ENCODE results near the gene USP25.

USP25 gene

DNA sequence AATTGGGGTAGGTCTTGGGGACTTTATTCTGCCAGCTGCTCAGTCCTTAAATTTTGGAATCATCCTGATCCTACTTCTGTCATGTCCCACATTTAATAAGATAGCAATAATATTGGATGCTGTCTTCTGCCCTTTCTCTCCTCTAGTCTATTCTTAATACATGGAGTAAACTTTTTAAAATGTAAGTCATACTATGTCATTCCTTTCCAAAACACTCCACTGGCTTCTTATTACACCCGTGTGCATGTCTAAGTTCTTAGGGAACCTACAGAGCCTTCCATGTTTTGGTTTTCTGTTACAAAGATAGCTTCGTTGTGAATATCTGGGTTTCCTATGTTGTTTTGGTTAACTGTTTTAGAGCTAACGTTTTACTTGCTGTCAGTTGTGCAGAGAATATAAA lies 35.1 kb downstream of the USP25 start:
- DNase-seq (ENCODE audit: low read depth in 2 of 2) = no peak

DNA sequence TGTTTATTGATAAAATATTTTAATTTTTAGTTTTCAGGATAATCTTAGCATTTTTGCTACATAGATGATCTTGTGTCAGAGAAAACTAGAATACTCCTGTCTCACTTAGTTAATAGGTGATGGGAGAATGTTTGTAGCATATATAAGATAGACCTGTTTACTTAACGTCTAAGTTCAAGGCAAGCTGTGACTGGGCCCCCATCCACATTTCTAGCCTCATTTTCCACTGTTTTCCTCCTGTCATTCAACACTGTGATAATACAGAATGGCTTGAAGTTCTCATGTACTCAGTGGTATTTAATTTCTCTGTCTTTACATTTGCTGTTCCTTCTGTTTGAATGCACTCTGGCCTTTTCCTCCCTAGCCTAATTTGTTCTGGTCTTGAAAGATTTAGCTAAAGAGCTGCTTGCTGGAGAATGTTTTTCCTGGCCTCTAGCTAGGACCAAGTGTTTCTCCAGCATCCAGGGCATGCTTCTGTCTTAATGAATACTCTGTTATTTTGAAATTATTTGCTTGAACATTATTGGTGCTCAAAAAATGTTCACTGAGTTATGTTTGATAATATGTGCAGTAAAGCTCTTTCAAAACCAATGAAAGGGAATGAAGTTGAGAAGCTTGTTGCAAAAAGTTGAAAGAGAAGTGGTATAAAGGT lies 37.3 kb downstream of the USP25 start:
- no peak for DNase-seq (ENCODE audit: low read depth in 2 of 2)

DNA sequence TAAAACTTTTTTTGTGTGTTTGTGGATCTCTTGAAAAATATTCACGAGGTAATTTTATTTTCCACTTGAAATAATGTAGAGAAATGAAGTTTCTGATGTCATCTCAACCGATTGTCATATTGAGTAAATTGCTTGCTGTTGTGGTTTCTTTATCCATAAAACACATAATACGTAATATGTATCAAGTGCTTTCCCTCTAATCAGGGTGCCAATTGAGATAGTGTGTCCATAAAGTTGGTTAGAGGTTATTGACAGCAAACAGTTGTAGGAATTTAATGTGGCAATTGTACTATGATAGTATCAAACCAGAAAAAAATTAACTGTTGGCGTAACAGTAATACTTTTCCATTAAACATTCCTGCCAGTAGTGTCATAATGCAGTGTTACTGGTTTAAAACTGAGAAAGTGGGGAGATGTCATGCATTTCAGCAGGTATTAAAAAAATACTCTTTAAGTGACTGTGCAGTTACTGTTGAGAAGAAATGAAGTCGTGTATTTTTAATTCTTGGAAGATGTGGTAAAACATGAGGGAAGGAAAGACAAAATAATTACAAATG lies 38.3 kb downstream of the USP25 start:
- no peak for DNase-seq (ENCODE audit: low read depth in 2 of 2)

DNA sequence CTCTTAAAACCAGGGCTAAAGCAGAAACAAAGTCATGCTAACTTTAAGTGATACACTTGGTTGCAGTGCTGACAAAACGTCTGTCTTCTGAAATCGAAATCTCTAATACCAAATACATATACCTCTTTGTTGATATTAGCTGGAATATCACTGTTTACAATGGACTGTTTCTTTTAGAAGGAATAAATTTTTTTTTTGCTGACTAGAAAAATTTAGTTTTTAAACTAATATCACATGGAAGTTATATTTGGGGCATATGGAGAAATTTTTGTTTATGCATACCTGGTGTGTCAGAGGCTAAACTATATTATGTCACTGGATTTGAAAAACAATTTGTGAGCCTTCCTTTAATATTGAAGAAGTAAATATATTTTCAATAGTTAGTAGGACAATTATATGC lies 39.1 kb downstream of the USP25 start:
- no peak for DNase-seq (ENCODE audit: low read depth in 2 of 2)

DNA sequence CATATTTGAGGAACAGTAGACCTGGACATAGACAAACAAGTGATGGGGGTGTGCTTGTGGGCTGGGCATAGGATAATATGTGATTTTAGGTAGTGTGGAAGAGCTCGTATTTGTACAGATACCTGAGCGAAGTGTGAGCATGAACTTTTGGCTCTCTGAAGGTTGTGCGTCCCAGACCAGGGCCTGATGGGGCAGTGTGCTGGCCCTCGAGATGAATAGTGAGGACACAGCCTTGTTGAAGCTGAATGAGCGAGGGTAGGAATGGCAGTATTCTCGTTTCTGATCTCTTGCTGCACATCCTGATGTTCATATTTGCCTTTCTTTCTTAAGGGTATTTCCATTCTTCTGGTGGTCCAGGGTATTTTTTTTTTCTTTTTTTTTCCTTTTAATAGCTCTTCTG lies 41.5 kb downstream of the USP25 start:
- DNase-seq (ENCODE audit: low read depth in 2 of 2) = no peak

DNA sequence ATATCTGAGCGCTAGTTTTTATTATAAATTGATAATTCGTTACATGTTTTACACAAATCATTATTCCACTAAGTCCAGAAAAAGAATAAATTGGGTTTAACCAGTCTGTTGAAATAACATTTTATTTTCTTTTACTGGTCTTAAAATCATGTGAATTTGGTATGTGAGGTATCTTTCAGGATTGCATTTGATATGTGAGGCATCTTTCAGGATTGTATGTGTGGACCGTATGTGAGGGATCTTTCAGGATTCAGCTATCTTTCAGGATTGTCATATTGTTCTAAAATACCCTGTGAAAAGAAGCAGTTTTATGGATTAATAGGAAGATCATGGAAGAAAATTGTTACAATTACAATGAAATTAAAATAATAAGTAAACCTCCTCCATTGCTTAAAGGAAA lies 42.9 kb downstream of the USP25 start:
- no peak for DNase-seq (ENCODE audit: low read depth in 2 of 2)

DNA sequence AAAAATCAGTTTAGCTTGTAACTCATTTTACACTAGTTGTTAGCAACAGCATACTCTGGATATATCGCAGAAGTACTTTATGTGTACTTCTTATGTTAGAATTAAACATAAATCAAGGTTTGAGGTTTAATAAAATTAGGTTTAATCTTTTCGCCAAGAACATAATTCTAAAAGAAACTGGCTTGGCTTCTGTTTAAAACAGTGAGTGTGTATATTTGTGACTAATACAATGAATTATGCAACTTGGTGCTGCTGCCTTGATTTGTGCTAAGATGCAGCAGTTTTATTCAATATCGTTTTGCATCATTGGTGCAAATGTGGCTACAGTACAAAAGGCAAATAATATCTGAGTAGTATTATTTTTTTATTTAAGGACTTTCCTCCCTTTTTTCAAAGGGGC lies 44.8 kb downstream of the USP25 start:
- DNase-seq (ENCODE audit: low read depth in 2 of 2) = peak; percentile 44 to 47

DNA sequence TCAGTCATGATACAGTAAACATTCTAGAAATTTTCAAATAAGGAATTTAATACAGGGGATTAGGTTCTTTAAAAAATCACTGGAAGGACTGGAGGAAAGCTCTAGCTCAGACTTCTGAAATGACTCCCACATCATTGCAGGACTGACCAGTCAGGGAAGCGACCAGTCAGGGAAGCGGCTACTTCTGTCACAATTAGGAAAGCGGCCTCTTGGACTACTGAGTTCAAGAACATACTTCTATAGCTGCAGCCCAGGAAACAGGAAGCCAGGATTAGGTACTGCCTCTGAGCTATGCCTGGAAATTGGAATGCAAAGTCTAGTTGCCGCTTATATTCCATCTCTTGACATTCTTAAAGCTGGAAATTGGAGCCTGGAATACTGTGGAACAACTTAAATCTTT lies 45.5 kb downstream of the USP25 start:
- no peak for DNase-seq (ENCODE audit: low read depth in 2 of 2)

DNA sequence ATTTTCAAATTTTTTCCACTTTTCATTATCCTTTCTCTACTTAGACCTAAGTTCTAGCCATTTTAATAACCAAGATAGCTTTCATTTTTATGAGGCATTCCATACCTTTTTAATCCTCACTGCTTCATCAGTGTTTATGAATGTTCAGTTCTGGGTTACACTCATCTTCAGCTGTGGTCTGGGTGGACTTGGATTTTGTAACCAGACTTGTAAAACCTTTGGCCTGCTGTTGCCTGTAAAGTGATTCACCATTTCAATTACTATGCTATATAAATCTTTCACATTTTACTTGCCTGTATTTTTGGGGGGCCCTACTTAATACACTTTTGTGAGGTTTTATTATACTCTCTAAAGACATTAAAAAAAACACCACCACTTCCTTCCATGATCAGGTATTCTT lies 46.2 kb downstream of the USP25 start:
- DNase-seq (ENCODE audit: low read depth in 2 of 2) = peak; percentile 55 to 62

DNA sequence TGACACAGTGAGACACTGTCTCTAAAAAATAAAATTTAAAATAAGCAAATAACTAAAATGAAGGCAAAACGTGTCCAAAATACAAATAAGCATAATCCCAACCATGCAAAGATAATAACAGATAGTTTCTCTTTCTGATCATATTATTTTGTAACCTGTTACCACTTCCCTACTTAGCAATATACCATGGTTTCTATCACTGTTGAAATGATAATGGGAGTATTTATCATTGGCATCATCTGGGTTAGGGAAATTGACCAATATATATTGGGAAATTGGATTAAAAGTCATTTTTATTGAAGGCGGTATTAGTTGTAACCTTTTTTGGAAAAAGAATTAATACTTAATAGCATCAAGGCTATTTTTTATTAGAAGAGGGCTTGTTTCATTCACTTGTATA lies 47.0 kb downstream of the USP25 start:
- DNase-seq (ENCODE audit: low read depth in 2 of 2) = no peak

DNA sequence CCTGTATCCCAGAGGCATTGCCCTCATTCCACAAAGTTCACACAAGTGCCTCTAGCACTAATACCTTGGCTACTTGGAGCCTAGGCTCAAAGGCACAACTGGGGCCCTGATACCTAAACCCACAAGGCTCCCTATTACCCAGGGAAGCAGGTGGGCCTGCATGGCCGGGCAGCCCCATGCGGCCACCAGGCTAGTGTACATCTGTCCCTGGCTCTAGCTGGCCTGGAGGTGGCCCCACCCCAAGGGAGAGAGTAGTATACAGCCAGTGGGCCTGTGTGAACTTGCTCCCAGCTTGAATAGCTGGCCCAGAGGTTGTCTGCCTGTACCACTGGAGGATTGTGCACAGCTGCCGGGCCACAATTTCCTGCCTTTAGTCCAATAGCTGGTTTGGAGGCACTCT lies 52.2 kb downstream of the USP25 start:
- no peak for DNase-seq (ENCODE audit: low read depth in 2 of 2)

DNA sequence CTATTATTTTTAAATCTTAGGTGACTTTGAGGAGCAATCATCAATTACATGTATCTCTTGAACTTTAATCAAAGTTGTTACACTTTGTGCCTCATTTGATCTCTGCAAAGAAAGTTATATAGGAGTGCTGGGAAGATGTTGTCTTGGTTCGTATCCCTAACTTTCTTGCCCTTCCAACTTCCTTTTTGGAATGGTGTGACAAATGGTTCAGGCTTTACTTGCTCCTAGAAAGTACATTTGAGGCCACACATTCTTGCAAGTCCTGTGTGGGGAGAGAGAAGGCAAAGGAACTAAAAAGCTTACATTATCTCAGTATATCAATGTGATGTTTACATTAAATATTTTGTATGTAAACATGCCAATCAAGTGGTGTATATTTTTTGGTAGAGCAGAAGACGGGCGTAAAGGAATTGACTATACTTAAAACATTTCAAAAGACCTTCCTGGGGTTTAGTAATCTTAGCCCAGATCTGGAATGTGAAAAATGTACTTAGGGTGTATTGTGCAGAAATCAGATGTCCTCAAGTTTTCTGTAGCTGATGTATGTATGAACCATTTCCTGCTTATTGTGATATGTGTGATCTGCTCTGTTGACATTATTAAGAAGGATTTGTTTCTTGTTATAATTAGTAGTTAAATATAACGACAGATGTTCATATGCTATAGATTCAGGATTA lies 59.2 kb downstream of the USP25 start:
- peak; percentile 33 to 43 for DNase-seq (ENCODE audit: low read depth in 2 of 2)

DNA sequence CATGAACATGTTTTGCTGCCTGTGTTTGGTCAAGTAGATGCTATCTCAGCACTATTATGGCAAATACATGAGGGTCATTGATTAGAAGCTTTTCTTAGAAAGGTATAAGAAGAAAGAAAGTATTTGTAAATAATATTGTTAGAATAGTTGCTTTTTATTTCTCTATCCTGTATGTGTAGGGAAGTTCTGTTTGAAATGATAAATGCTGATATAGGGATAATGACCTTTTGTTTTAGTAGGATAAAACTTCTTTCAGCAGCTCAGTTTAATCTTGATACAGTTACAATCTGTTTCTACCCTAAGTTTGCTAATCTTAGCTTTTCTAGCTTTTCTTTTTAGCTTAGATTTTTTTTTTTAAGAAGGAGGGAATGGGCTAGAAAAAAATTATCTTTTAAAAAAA lies 63.3 kb downstream of the USP25 start:
- DNase-seq (ENCODE audit: low read depth in 2 of 2) = no peak

DNA sequence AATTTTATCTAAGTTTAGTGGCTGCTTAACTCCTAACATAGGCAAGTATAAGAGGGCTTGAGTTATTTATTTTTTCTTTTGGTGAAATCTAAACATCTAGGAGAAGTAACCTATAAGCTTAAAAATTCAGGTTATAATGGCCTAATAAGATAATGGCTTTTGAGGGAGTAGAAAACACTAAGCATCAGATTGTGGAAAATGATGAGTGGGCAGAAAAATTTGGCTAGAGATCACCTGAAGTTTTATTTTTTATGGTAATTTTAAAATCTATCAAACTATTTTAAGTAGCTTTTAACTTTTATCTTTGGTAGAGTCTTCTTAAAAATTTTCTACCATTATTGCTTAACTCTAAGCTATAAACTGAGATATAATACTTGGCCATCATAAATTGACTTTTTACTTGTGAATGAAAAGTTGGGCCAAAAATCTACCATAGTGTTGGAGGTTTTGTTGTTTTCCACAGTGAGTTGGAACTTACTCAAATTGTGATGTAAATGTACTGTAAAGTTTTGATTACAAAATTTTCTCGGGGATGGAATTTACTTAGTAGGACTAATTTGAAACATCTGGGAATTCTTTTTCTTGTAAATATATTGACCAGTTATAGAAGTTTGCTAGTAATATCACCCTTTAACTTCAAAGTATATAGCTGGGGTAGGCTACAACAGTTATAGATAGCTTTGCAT lies 63.9 kb downstream of the USP25 start:
- DNase-seq (ENCODE audit: low read depth in 2 of 2) = peak; percentile 33 to 35

DNA sequence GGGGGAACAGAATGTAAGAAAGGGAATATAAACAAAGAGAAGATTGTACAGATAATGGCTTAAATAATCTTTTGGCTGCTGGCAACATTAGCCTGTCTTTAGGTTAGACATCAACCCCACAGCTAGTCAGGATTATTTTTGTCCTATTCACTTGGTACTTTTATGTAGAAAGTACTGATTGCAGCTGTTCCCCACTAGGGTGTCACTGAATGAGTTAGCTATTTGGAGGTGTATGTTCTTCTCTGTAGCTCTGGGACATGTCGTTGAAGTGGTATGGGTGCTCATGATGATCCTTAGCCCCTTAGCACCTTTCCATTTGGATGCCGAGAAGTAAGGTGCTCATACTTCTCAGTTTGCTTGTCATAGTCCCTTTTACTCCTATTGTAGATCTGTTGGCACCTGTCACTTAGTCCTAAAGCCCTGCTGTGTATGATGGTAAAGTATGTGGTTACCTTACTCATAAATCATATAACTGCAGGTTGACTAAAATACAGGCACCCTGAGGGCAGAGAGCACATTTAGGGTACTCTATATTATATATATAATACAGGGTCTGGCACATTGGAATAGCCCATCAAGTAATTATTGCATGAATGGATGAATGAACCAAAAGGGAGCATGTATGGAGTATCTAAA lies 64.6 kb downstream of the USP25 start:
- no peak for DNase-seq (ENCODE audit: low read depth in 2 of 2)

DNA sequence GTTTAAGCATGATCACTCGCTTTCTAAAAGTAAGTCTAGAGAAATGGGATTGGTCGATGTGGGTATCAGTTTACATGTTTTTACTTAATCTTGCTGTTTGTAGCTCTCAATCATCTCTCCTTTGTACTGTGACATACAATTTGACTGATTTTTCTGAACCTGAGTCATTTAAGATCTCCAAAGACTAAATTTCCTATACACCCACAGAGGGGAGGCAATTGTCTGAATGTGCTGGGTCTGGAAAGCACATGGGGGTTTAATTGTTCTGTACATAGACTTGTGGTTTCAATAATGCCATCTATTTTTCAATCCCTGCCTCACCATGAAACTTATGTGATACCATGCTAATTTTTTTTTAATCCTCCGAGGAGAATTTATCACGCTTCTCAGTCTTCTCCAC lies 65.8 kb downstream of the USP25 start:
- no peak for DNase-seq (ENCODE audit: low read depth in 2 of 2)

DNA sequence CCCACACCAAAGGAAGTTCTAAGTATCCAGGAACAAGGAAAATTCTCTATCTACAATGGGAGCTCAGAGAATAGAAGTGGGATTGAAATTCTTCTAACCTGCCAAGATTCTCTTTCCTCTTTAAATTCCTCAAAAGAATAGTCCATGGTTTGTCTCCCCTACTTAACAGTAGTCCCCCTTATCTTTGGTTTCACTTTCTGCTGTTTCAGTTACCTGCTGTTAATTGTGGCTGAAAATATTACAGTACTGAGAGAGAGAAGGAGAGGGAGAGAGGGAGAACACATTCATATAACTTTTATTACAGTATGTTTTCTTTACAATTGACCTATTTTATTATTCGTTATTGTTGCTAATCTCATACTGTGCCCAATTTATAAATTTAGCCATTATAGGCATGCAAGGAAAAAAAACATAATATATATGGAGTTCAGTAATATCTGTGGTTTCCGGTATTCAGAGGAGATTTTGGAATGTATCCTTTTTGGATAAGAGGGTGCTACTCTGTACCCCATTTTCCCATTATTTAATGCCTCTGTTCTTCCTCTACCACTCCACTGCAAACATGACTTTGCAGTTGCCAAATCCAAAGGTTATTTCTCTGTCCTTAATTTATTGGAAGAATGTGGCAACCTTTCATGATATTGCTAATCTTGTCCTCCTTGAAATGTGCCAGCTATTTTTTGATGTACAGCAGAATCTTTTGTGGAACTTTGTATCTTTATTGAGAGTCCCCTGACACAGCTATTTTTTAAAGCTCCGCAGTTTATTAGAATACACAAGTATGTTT lies 68.0 kb downstream of the USP25 start:
- no peak for DNase-seq (ENCODE audit: low read depth in 2 of 2)

DNA sequence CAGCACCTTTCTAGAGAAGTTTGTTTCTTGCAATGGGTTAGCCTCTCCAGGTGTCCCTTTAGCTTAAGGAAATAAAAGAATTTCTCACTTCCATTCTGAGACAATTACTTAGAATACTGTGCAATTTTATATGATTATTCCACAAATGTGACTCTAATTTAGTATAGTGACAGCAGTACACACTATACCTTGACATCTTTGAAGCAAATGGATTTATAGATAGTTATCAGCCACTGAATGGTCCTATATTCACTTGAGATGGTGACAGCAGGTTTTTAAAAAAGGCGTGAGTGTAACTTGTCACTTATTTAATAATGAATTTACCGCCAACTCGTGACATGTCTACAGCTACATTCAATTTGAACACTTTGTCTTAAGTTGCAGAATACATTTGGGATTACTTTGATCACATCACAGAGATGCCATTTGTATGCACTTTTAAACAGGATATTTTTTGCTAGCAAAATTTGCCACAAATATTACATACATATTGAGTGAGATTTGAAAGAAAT lies 71.6 kb downstream of the USP25 start:
- no peak for DNase-seq (ENCODE audit: low read depth in 2 of 2)

DNA sequence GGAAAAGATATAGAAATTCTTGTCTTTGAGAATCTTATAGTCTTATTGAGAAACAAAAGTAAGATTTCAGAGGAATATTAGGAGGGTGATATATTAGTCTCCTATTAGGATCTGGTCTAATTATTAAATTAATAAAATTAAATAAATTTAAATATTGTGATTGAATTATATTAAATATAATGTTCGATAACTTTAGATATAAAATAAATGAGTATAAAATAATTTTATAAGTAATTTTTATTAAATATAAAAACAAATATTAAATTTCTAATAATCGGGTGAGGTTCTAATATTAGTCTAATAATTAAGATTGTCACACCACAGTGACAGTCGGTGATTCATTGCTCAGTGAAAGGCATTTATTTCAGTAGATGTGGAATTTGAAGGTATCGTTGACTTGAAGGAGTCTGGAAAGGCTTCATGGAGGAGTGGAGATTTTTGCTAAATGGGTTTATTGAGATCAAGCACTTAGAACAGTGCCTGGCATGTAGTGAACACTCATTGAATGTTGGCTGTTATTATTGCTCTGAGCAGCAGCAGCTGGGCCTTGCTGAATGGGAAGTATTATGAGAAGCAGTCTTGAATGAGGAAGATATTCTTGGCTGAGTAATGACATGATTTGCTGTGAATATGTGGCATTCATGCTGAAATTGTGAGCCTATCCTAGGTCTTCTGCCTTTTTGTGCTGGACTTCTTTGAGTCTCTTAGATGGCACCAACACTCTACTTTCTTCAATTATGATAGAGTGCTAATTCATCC lies 74.6 kb downstream of the USP25 start:
- no peak for DNase-seq (ENCODE audit: low read depth in 2 of 2)

DNA sequence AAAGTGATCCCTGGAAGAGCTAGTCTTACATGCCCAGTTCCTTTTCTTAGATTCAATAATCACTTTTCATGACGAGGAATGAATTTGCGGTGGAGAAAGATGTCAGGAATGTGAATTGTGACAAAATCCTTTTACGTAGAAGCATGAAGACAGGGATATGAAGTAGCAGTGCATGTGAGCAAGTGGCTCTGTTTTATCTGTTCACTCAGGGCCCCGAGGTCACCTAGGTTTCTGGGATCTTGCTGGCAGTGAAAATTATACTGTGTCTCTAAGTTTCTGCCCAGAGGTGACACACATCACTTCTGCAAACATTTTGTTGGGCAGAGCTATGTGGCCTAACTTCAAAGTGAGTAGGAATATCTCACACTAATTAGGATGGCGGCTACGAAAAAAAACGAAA lies 79.3 kb downstream of the USP25 start:
- no peak for DNase-seq (ENCODE audit: low read depth in 2 of 2)

DNA sequence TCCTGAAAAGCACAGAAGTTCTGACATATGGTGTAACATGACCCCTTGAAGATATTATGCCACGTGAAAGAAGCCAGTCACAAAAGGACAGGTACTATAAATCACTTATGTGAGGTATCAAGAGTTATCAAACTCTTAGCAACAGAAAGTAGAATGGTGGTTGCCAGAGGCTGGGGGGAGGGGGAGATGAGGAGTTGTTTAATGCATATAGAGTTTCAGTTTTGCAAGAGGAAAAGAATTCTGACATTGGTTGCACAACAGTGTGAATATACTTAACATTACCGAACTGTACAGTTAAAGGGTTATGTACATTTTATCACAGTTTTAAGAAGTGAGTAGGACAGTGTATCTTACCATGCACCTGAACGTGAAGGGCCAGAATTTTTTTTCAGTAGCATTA lies 80.0 kb downstream of the USP25 start:
- DNase-seq (ENCODE audit: low read depth in 2 of 2) = peak; percentile 29 to 39
